RWPE2 (cell line): ENCODE data around the gene SSBP3.
"Not testable (repeated sequence)": the region's sequence is repeated elsewhere in the genome, so short reads cannot be mapped to it uniquely, and the experiment has no call there.

Source experiments
- ATAC-seq: fragments of 200-7000 bp; cut with Tn5 transposase; 3 replicates; pipeline ENCODE4 v1.9.1; 2021; ENCODE audit warnings: low read depth
- DNase-seq: peaks from one replicate; pipeline ENCODE4 v3.0.0-alpha.2; 2020; ENCODE audit warnings: low spot score
- H3K27ac ChIP-seq: fragments of 450-650 bp; 2 replicates; pipeline ENCODE4 v1.5.1; 2017; ENCODE audit warnings: mild to moderate bottlenecking; ENCODE audit not compliant: poor library complexity, severe bottlenecking
- H3K27me3 ChIP-seq: fragments of 250-450 bp; sonication (Bioruptor Pico); 2 replicates; pipeline ENCODE4 v1.5.1; 2021; ENCODE audit warnings: mild to moderate bottlenecking, moderate library complexity; ENCODE audit not compliant: insufficient read depth, poor library complexity, severe bottlenecking
- H3K36me3 ChIP-seq: fragments of 250-450 bp; sonication (Bioruptor Pico); 2 replicates; pipeline ENCODE4 v1.5.1; 2020; ENCODE audit warnings: low read depth, mild to moderate bottlenecking, moderate library complexity
- H3K4me1 ChIP-seq: fragments of 250-450 bp; sonication (Bioruptor Pico); 2 replicates; pipeline ENCODE4 v1.5.1; 2021; ENCODE audit warnings: mild to moderate bottlenecking, moderate library complexity; ENCODE audit not compliant: insufficient read depth, poor library complexity, severe bottlenecking
- H3K4me3 ChIP-seq: fragments of 250-450 bp; sonication (Bioruptor Pico); 2 replicates; pipeline ENCODE4 v1.5.1; 2021; ENCODE audit warnings: mild to moderate bottlenecking, moderate library complexity; ENCODE audit not compliant: severe bottlenecking
- H3K9me3 ChIP-seq: fragments of 250-450 bp; sonication (Bioruptor Pico); 2 replicates; pipeline ENCODE4 v1.5.1; 2021; ENCODE audit warnings: mild to moderate bottlenecking, moderate library complexity; ENCODE audit not compliant: severe bottlenecking
- CTCF ChIP-seq: fragments of 450-650 bp; IDR thresholded peaks from one replicate; pipeline ENCODE4 v1.5.1; 2017; ENCODE audit warnings: mild to moderate bottlenecking, moderate library complexity; ENCODE audit not compliant: poor library complexity, severe bottlenecking

Gene SSBP3

DNA sequence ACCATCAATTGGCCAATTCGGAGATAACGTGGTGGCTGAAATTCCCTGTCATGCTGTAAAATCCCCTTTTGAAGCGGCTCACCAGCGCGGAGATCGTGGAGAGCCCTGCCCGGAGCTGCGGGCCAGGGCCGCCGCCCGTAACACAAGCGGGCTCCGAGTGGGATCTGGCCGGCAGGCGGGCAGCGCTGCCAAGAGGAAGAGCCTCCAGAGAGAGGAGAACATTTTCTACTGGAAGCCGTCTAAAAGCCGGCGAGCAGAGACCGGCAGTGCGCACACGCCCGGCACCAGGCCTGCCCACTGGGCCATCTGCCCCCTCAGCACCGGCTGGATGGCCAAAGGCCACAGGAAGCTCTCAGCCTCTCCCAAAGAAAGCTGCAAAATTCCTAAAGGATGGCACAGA, 15.5 kb downstream of the SSBP3 start:
- Histone ChIP-seq H3K27ac (no peak overlapping the region), H3K9me3 (no peaks in the 10 kb centered on the region), H3K4me1 (no peaks in the 10 kb centered on the region), H3K27me3 (no peaks in the 10 kb centered on the region), H3K36me3 (no peaks in the 10 kb centered on the region; the same call in 1 of the 2 replicates), H3K4me3 (no peak overlapping the region)
- no peak for ATAC-seq
- no peak for DNase-seq
- TF ChIP-seq CTCF = no peak

DNA sequence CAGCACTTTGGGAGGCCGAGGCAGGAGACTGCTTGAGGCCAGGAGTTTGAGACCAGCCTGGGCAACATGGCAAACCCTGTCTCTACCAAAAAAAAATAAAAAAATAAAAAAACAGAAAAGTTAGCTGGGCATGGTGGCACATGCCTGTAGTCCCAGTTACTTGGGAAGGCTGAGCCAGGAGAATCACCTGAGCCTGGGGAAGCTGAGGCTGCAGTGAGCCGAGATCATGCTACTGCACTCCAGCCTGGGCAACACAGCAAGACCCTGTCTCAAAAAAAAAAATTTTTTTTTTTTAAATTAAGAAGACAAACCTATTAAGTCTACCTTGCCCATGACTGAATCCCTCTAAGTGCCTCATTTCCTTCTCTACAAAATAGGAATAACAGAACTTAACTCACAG, 16.6 kb downstream of the SSBP3 start:
- H3K4me3 ChIP-seq, H3K36me3 ChIP-seq: not testable (repeated sequence)

GRCh38 chr1:54387419-54387818, 18.8 kb downstream of the SSBP3 start:
- Histone ChIP-seq H3K27ac (no peak overlapping the region), H3K4me3 (no peak overlapping the region), H3K4me1 (no peaks in the 10 kb centered on the region), H3K9me3 (no peaks in the 10 kb centered on the region), H3K27me3 (no peaks in the 10 kb centered on the region), H3K36me3 (no peaks in the 10 kb centered on the region)
- TF ChIP-seq CTCF = no peak
- no peak for ATAC-seq
- DNase-seq = no peak

More for the DNA sequence above, 16.6 kb downstream of the SSBP3 start:
- ATAC-seq, H3K9me3 ChIP-seq, H3K4me1 ChIP-seq, DNase-seq, H3K27me3 ChIP-seq, H3K27ac ChIP-seq: not testable (repeated sequence)

- Histone ChIP-seq H3K36me3 (no peaks in the 10 kb centered on the region), H3K9me3 (no peaks in the 10 kb centered on the region), H3K4me3 (no peak overlapping the region), H3K27me3 (no peaks in the 10 kb centered on the region), H3K4me1 (no peaks in the 10 kb centered on the region), H3K27ac (no peak overlapping the region)
- no peak for DNase-seq
- no peak for ATAC-seq
- no peak for TF ChIP-seq CTCF
Measured at GRCh38 chr1:54385727-54386022, 20.5 kb downstream of the SSBP3 start.

GRCh38 chr1:54384918-54385726, 21.1 kb downstream of the SSBP3 start:
- no peak for TF ChIP-seq CTCF
- ATAC-seq = no peak
- H3K9me3 ChIP-seq = no peaks in the 10 kb centered on the region
- no peak overlapping the region for H3K4me3 ChIP-seq
- no peaks in the 10 kb centered on the region for H3K4me1 ChIP-seq
- no peak overlapping the region for H3K27ac ChIP-seq
- H3K36me3 ChIP-seq = no peaks in the 10 kb centered on the region
- DNase-seq = no peak
- H3K27me3 ChIP-seq = no peaks in the 10 kb centered on the region
